ENCODE measurements around the gene KTN1.

DNA sequence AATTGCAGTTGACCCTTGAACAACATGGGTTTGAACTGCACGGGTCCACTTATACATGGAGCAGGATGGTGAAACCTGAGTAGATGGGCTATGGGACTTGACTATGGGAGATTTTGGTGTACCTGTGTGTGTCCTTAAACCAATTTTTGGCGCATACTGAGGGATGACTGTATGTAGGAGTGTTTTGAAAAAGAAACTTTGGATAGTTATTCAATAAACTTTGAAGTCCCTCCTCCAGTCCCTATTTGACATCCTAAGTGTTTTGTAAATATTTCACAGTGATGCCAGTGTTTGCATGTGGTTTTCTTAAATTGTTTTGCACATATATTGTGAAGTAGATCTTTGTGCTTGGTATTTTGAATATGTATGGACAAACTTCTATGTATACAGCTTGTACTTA, 12.4 kb downstream of the KTN1 start:
- TF ChIP-seq, protein P1, sequence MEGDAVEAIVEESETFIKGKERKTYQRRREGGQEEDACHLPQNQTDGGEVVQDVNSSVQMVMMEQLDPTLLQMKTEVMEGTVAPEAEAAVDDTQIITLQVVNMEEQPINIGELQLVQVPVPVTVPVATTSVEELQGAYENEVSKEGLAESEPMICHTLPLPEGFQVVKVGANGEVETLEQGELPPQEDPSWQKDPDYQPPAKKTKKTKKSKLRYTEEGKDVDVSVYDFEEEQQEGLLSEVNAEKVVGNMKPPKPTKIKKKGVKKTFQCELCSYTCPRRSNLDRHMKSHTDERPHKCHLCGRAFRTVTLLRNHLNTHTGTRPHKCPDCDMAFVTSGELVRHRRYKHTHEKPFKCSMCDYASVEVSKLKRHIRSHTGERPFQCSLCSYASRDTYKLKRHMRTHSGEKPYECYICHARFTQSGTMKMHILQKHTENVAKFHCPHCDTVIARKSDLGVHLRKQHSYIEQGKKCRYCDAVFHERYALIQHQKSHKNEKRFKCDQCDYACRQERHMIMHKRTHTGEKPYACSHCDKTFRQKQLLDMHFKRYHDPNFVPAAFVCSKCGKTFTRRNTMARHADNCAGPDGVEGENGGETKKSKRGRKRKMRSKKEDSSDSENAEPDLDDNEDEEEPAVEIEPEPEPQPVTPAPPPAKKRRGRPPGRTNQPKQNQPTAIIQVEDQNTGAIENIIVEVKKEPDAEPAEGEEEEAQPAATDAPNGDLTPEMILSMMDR (IDR thresholded peaks at IDR 0.05; ENCODE audit: poor library complexity): no peak
- no peak for TF ChIP-seq EZH2 (IDR thresholded peaks at IDR 0.05; ENCODE audit: borderline replicate concordance)
- no peak for TF ChIP-seq EZH2phosphoT487 (IDR thresholded peaks at IDR 0.05; ENCODE audit: low read depth, severe bottlenecking, unreplicated experiment)

Measured in hepatocyte (in vitro differentiated cells).